Stomach (tissue), 9 donors: ENCODE results near the gene INTS6L. TPM values are rescaled to one million over a fixed set of nuclear protein-coding genes. Genes with fewer than 3 reads are reported as not detected.
A peak's percentile ranks its signal among the peaks of the same experiment; 100 is the strongest.
"Not testable (repeated sequence)": the region's sequence is repeated elsewhere in the genome, so short reads cannot be mapped to it uniquely, and the experiment has no call there.

Source experiments
- DNase-seq, 2 donors: peaks; one replicate each; pipeline versions ENCODE4 v3.0.0 to v3.0.0-alpha.2; 2013 to 2019
- H3K27ac ChIP-seq, 5 donors: fragments of 200-600 bp in 4 of 5; sonication (generic) in 4 of 5; one replicate each; pipeline ENCODE4 v1.5.1; 2013 to 2019; ENCODE audit warnings: mild to moderate bottlenecking in 1 of 5, moderate library complexity in 1 of 5
- H3K27me3 ChIP-seq, 3 donors: fragments of 200-600 bp; sonication (generic); one replicate each; pipeline ENCODE4 v1.5.1; 2017 to 2019; ENCODE audit warnings: mixed run types in 1 of 3
- H3K36me3 ChIP-seq, 4 donors: fragments of 200-600 bp; sonication (generic); 1 replicate in 3 of 4; 2 replicates in 1 of 4; pipeline ENCODE4 v1.5.1; 2016 to 2019
- H3K4me1 ChIP-seq, 4 donors: fragments of 200-600 bp; sonication (generic); one replicate each; pipeline ENCODE4 v1.5.1; 2016 to 2019
- H3K4me3 ChIP-seq, 4 donors: fragments of 200-600 bp; sonication (generic) in 3 of 4; one replicate each; pipeline ENCODE4 v1.5.1; 2016 to 2019; ENCODE audit warnings: mild to moderate bottlenecking in 1 of 4
- H3K9me3 ChIP-seq, 4 donors: fragments of 200-600 bp; sonication (generic); one replicate each; pipeline ENCODE4 v1.5.1; 2016 to 2019
- CTCF ChIP-seq, 7 experiments: fragments of 450-650 bp in 4 of 7; fragments of 200-600 bp in 3 of 7; sonication (generic) in 3 of 7; IDR thresholded peaks; one replicate each; pipeline ENCODE4 v1.5.1; 2016 to 2019; ENCODE audit warnings: antibody characterized with exemption in 7 of 7, control low read depth in 2 of 7, mild to moderate bottlenecking in 1 of 7
- EP300 ChIP-seq: sonication (generic); formaldehyde crosslinking; IDR thresholded peaks from one replicate; pipeline ENCODE4 v1.6.1; 2017; ENCODE audit warnings: antibody characterized with exemption
- POLR2A ChIP-seq, 4 donors: fragments of 450-650 bp; IDR thresholded peaks; one replicate each; pipeline ENCODE4 v1.6.1; 2016; ENCODE audit warnings: antibody characterized with exemption in 4 of 4, control low read depth in 2 of 4, mild to moderate bottlenecking in 1 of 4, moderate library complexity in 1 of 4
- POLR2AphosphoS5 ChIP-seq, 3 donors: sonication (generic); formaldehyde crosslinking; IDR thresholded peaks; one replicate each; pipeline ENCODE4 v1.6.1; 2016; ENCODE audit warnings: antibody characterized with exemption in 3 of 3
- WGBS, 5 donors: extraction: QIAGEN DNeasy Blood & Tissue Kit in 3 of 5; methylation state at CpG; one replicate each; pipeline versions ENCODE4 v1.1.5 to v1.1.7; 2013 to 2018; 5-methylcytosine and 5-hydroxymethylcytosine counted together
- intact Hi-C: fragments of 100-400 bp; cut with DNase I; formaldehyde crosslinking; loops from one replicate; pipeline ENCODE4 v1.15.1; 2023; ENCODE audit warnings: low total_unique reads
- polyA plus RNA-seq, 3 donors: library from polyadenylated mRNA; stranded (reverse); fragments of 200-250 nt; gene quantifications; one replicate each; pipeline ENCODE4 v1.2.3, GENCODE V29; 2013
- total RNA-seq, 5 donors: library from RNA; depleted of rRNA; stranded (reverse); fragments of >200 nt; gene quantifications; one replicate each; pipeline versions ENCODE4 v1.1.0 to v1.2.3, GENCODE V29; 2014 to 2016
- donor health status: healthy with polysubstance abuse.
- donor health status: Bipolar disorder and iron deficiency.
- donor health status: healthy.

INTS6L gene
- total and polyA plus RNA-seq, 8 donors = 1.4 to 41.7 (median 11.2) TPM

- no peaks in the 10 kb centered on the region for H3K9me3 ChIP-seq
- no peaks in the 10 kb centered on the region for H3K36me3 ChIP-seq
- no peak for DNase-seq
- H3K27ac ChIP-seq = no peak overlapping the region
- 46 to 62% (median 47%) methylated on average over 4 of the region's 4 CpGs for WGBS, 5 donors
- intact Hi-C loops = no loop called here
- TF ChIP-seq EP300 (no peak), POLR2AphosphoS5 (IDR thresholded peaks at IDR 0.05) (no peak), POLR2A (IDR thresholded peaks at IDR 0.05) (no peak), CTCF (IDR thresholded peaks at IDR 0.05) (no peak)
- peaks cover 0 to 5% (median 0%) of the 10 kb centered on the region in 3 donors for H3K27me3 ChIP-seq
- H3K4me3 ChIP-seq = no peak overlapping the region
- H3K4me1 ChIP-seq = no peaks in the 10 kb centered on the region
Measured at GRCh38 chrX:135591871-135592270, 71.4 kb downstream of the INTS6L start.

- WGBS, 5 donors = 79 to 95% (median 87%) methylated on average over 2 of the region's 2 CpGs
- H3K4me3 ChIP-seq, H3K27ac ChIP-seq, H3K27me3 ChIP-seq, H3K9me3 ChIP-seq, H3K4me1 ChIP-seq, H3K36me3 ChIP-seq, DNase-seq, intact Hi-C loops: not testable (repeated sequence)
Measured at GRCh38 chrX:135594049-135594448, 73.6 kb downstream of the INTS6L start.

GRCh38 chrX:135594453-135594852 lies 74.0 kb downstream of the INTS6L start:
- DNase-seq, intact Hi-C loops: not testable (repeated sequence)
- 33 to 65% (median 50%) methylated on average over 1 of the region's 1 CpG for WGBS, 5 donors

GRCh38 chrX:135595543-135595942 lies 75.1 kb downstream of the INTS6L start:
- Histone ChIP-seq H3K27me3 (peaks cover 0 to 5% (median 0%) of the 10 kb centered on the region in 3 donors), H3K27ac (no peak overlapping the region), H3K36me3 (no peaks in the 10 kb centered on the region), H3K9me3 (no peaks in the 10 kb centered on the region), H3K4me3 (no peak overlapping the region), H3K4me1 (no peaks in the 10 kb centered on the region)
- DNase-seq = no peak
- WGBS, 5 donors = 20 to 92% (median 63%) methylated on average over 1 of the region's 1 CpG
- intact Hi-C loops = no loop called here
- TF ChIP-seq POLR2A (IDR thresholded peaks at IDR 0.05) (no peak), EP300 (no peak), CTCF (IDR thresholded peaks at IDR 0.05) (no peak)

More at GRCh38 chrX:135594453-135594852, 74.0 kb downstream of the INTS6L start:
- H3K4me1 ChIP-seq, H3K27me3 ChIP-seq, H3K27ac ChIP-seq, H3K36me3 ChIP-seq, H3K4me3 ChIP-seq, H3K9me3 ChIP-seq: not testable (repeated sequence)

GRCh38 chrX:135596495-135596894 lies 76.0 kb downstream of the INTS6L start:
- intact Hi-C loops = no loop called here
- Histone ChIP-seq H3K36me3 (no peaks in the 10 kb centered on the region), H3K4me1 (no peaks in the 10 kb centered on the region), H3K27ac (no peak overlapping the region), H3K9me3 (no peaks in the 10 kb centered on the region), H3K4me3 (no peak overlapping the region), H3K27me3 (peaks cover 0 to 5% (median 0%) of the 10 kb centered on the region in 3 donors)
- TF ChIP-seq POLR2AphosphoS5 (IDR thresholded peaks at IDR 0.05) = no peak
- no peak for TF ChIP-seq EP300
- peak in 3 of 7 experiments; percentile 15 to 33 (median 28) for TF ChIP-seq CTCF (IDR thresholded peaks at IDR 0.05)
- DNase-seq = peak; percentile 40 to 44
- WGBS, 5 donors = 32 to 61% (median 46%) methylated on average over 10 to 18 of the region's 18 CpGs
